PC-3 (cell line): Measurements from ENCODE around the gene ARMC7. TPM values are rescaled to one million over a fixed set of nuclear protein-coding genes. Genes with fewer than 3 reads are reported as not detected.

Experiments
- ATAC-seq: fragments of 200-7000 bp; cut with Tn5 transposase; 2 replicates; pipeline ENCODE4 v1.9.1; 2020; ENCODE audit warnings: mild to moderate bottlenecking, moderate library complexity
- BruUV-seq: library from RNA; stranded (reverse); fragments of 400-500 nt; replicated peaks from 2 replicates; lab custom pipeline; 2021; lab: Mats Ljungman, UMichigan
- CTCF ChIA-PET: fragments of 300-600 bp; sonication (Branson Sonifier 250); formaldehyde crosslinking; loops from one replicate; lab custom pipeline; 2022; ENCODE audit warnings: antibody characterized with exemption; lab: Charles Lee
- POLR2A ChIA-PET: fragments of 300-600 bp; sonication (Branson Sonifier 250); formaldehyde crosslinking; loops from one replicate; lab custom pipeline; 2022; ENCODE audit warnings: antibody characterized with exemption; ENCODE audit not compliant: unreplicated experiment; lab: Charles Lee
- DNase-seq: peaks from one replicate; pipeline ENCODE4 v3.0.0-alpha.2; 2015
- H2AFZ ChIP-seq: fragments of 300-600 bp; sonication (generic); 2 replicates; pipeline ENCODE4 v1.6.0; 2016; ENCODE audit warnings: antibody characterized with exemption, low read length
- H3F3A ChIP-seq: fragments of 300-600 bp; sonication (generic); one replicate; pipeline ENCODE4 v1.6.0; 2017; ENCODE audit warnings: antibody characterized with exemption, low read length, control low read depth, mild to moderate bottlenecking; ENCODE audit not compliant: unreplicated experiment
- H3K27ac ChIP-seq: fragments of 300-600 bp; sonication (generic); 2 replicates; pipeline ENCODE4 v1.5.1; 2016; ENCODE audit warnings: mild to moderate bottlenecking, low read length
- H3K27me3 ChIP-seq: fragments of 300-600 bp; sonication (generic); 2 replicates; pipeline ENCODE4 v1.6.1; 2016; ENCODE audit warnings: low read length, mixed read lengths
- H3K36me3 ChIP-seq: fragments of 300-600 bp; sonication (generic); 2 replicates; pipeline ENCODE4 v1.6.1; 2016; ENCODE audit warnings: low read depth, mixed run types, low read length, mixed read lengths
- H3K4me1 ChIP-seq: fragments of 300-600 bp; sonication (generic); 2 replicates; pipeline ENCODE4 v1.5.1; 2016; ENCODE audit warnings: low read length; ENCODE audit not compliant: insufficient read depth
- H3K4me2 ChIP-seq: fragments of 300-600 bp; sonication (generic); 2 replicates; pipeline ENCODE4 v1.6.0; 2016; ENCODE audit warnings: low read length
- H3K4me3 ChIP-seq: fragments of 300-600 bp; sonication (generic); 2 replicates; pipeline ENCODE4 v1.5.1; 2016; ENCODE audit warnings: mild to moderate bottlenecking, low read length, mixed read lengths
- H3K79me2 ChIP-seq: fragments of 300-600 bp; sonication (generic); 2 replicates; pipeline ENCODE4 v1.6.1; 2017; ENCODE audit warnings: low read length, mixed read lengths
- H3K9ac ChIP-seq: fragments of 300-600 bp; sonication (generic); 2 replicates; pipeline ENCODE4 v1.6.0; 2016; ENCODE audit warnings: mild to moderate bottlenecking, low read length
- H3K9me2 ChIP-seq: fragments of 300-600 bp; sonication (generic); replicated peaks from 2 replicates; pipeline ENCODE4 v1.6.1; 2016; ENCODE audit warnings: mixed run types, low read length, mixed read lengths
- H3K9me3 ChIP-seq: fragments of 300-600 bp; sonication (generic); 2 replicates; pipeline ENCODE4 v1.6.1; 2016; ENCODE audit warnings: low read length, mixed read lengths
- H4K20me1 ChIP-seq: fragments of 300-600 bp; sonication (generic); 2 replicates; pipeline ENCODE4 v1.6.1; 2016; ENCODE audit warnings: low read length, mixed read lengths
- EZH2 ChIP-seq: fragments of 300-600 bp; sonication (generic); IDR thresholded peaks from one replicate; pipeline ENCODE4 v1.6.1; 2017; ENCODE audit warnings: antibody characterized with exemption, mild to moderate bottlenecking, low read length; ENCODE audit not compliant: unreplicated experiment
- EZH2phosphoT487 ChIP-seq: fragments of 300-600 bp; sonication (generic); IDR thresholded peaks from 2 replicates; pipeline ENCODE4 v1.6.1; 2018; ENCODE audit warnings: mild to moderate bottlenecking, antibody characterized with exemption, low read length, borderline replicate concordance
- intact Hi-C: fragments of 100-400 bp; cut with micrococcal nuclease; formaldehyde crosslinking; loops from 2 replicates; pipeline ENCODE4 v1.9.0; 2023
- total RNA-seq: library from RNA; depleted of rRNA; stranded (reverse); fragments of >200 nt; gene quantifications from 2 replicates; pipeline ENCODE4 v1.2.3, GENCODE V29; 2014
- TF ChIP-seq, protein P1 (sequence below): fragments of 300-600 bp; sonication (generic); conservative IDR thresholded peaks from 2 replicates; pipeline ENCODE4 v1.5.1; 2017; ENCODE audit warnings: antibody characterized with exemption, low read depth, mild to moderate bottlenecking, low read length

ARMC7 gene
- total RNA-seq, 1 experiment from 2014 or later: 17.0 TPM

DNA sequence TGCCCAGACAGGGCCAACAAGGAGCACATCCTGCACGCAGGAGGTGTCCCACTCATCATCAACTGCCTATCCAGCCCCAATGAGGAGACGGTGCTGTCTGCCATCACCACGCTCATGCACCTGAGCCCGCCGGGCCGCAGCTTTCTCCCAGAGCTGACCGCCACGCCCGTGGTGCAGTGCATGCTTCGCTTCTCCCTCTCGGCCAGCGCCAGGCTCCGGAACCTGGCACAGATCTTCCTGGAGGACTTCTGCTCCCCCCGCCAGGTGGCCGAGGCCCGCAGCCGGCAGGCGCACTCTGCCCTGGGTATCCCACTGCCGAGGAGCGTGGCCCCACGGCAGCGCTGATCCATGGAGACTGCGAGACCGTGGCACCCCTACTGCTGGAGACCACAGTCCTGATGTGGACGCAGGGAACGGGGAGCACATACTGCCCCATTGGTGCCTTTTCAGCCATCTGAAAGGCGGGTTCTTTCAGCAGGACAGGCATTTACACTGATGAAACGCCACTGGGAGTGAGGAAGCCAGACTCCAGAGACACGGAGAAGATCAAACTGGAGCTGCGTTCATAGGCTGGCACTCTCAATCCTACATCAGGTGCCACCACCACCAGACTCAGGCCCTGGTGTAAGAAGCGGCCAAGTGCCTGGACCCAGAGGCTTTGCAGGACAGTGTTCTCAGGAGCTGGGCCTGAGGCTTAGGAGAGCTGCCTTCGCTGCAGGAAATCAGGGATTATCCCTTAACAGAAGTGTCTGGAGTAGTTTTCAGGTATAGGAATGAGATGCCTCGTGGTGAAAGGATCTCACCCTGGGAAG lies 19.1 kb downstream of the ARMC7 start:
- ATAC-seq (no peak), DNase-seq (no peak)
- Histone ChIP-seq H3K4me3 (no peak overlapping the region), H3F3A (no peaks in the 10 kb centered on the region), H3K9me3 (no peaks in the 10 kb centered on the region), H3K9me2 (no peaks in the 10 kb centered on the region), H3K27ac (no peak overlapping the region), H3K79me2 (peaks cover 66% of the 10 kb centered on the region), H3K4me1 (peaks cover 43% of the 10 kb centered on the region), H4K20me1 (no peaks in the 10 kb centered on the region), H2AFZ (no peak overlapping the region), H3K36me3 (peaks cover 17% of the 10 kb centered on the region), H3K4me2 (no peak overlapping the region), H3K9ac (no peak overlapping the region), H3K27me3 (no peaks in the 10 kb centered on the region)
- ChIA-PET CTCF (no interaction called here), POLR2A (no interaction called here)
- TF ChIP-seq EZH2: no peak
- intact Hi-C loops: no loop called here
- BruUV-seq: no TSS peak

DNA sequence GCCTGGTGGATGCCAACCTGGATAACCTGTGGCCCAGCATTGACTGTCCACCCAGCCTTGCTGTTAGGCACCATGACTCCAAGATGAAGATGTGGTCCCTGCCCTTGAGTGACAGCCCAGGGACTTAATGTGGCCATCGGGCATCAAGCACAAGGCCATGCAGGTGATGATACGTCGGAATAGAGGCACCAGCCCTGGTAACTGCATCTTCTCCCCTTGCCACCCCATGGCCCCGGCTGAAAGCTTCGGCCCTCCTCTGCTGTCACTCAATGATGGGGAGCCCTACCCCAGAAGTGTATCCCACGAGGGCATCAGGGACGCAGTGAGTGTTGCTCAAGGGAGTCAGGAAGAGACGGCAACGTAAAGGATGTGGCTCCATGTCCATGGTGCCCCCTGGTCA lies 19.8 kb downstream of the ARMC7 start:
- Histone ChIP-seq H3K79me2 (peaks cover 66% of the 10 kb centered on the region), H3K9me3 (no peaks in the 10 kb centered on the region), H2AFZ (no peak overlapping the region), H3K4me3 (no peak overlapping the region), H4K20me1 (no peaks in the 10 kb centered on the region), H3K27me3 (no peaks in the 10 kb centered on the region), H3K27ac (no peak overlapping the region), H3K4me1 (peaks cover 44% of the 10 kb centered on the region), H3K36me3 (peaks cover 17% of the 10 kb centered on the region), H3F3A (peaks cover 3% of the 10 kb centered on the region), H3K9ac (no peak overlapping the region), H3K4me2 (no peak overlapping the region), H3K9me2 (no peaks in the 10 kb centered on the region)
- CTCF ChIA-PET: no interaction called here
- intact Hi-C loops: no loop called here
- DNase-seq (no peak), ATAC-seq (no peak)
- POLR2A ChIA-PET: no interaction called here
- TF ChIP-seq, protein P1, sequence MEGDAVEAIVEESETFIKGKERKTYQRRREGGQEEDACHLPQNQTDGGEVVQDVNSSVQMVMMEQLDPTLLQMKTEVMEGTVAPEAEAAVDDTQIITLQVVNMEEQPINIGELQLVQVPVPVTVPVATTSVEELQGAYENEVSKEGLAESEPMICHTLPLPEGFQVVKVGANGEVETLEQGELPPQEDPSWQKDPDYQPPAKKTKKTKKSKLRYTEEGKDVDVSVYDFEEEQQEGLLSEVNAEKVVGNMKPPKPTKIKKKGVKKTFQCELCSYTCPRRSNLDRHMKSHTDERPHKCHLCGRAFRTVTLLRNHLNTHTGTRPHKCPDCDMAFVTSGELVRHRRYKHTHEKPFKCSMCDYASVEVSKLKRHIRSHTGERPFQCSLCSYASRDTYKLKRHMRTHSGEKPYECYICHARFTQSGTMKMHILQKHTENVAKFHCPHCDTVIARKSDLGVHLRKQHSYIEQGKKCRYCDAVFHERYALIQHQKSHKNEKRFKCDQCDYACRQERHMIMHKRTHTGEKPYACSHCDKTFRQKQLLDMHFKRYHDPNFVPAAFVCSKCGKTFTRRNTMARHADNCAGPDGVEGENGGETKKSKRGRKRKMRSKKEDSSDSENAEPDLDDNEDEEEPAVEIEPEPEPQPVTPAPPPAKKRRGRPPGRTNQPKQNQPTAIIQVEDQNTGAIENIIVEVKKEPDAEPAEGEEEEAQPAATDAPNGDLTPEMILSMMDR: no peak
- TF ChIP-seq EZH2: no peak
- no peak for TF ChIP-seq EZH2phosphoT487
- no TSS peak for BruUV-seq

DNA sequence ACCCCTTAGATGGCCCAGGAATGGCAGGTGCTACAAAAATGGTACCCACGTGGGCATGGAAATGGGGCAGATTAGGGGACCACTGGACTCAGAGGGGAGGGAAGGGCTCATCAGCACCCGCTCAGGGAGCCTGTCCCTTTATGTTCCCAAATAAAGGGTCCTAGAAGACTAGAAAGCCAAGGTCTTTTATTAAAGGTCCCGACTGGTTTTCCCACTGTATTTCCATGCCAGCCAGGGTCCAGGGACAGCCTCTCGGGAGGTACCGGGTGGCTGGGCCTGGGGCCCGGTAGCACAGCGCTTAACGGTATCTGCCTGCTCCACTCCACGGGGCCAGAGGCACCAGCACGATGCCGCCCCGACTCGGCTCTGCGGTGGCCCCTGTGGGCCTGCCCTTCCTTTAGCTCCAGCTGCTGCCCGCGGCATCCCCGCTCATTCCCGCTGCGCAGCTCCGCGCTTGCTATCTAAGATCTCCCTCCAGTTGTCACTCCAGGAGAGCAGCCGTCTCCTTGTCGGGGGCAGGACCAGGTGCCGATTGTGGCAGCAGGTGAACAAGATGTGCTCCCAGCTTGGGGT lies 20.4 kb downstream of the ARMC7 start:
- BruUV-seq: no TSS peak
- no peak overlapping the region for H2AFZ ChIP-seq
- H3K27ac ChIP-seq: peak overlapping the region; percentile 85
- peaks cover 17% of the 10 kb centered on the region for H3K36me3 ChIP-seq
- no peaks in the 10 kb centered on the region for H4K20me1 ChIP-seq
- ATAC-seq (no peak), DNase-seq (no peak)
- no peaks in the 10 kb centered on the region for H3K27me3 ChIP-seq
- no peaks in the 10 kb centered on the region for H3K9me2 ChIP-seq
- peaks cover 8% of the 10 kb centered on the region for H3F3A ChIP-seq
- ChIA-PET CTCF (no interaction called here), POLR2A (no interaction called here)
- intact Hi-C loops: loop anchor here (5.0 kb wide), 1 partner anchor 72 kb away; no protein-coding TSS in a partner anchor
- H3K9ac ChIP-seq: peak overlapping the region; percentile 89
- peak overlapping the region; percentile 72 for H3K4me3 ChIP-seq
- H3K4me2 ChIP-seq: peak overlapping the region; percentile 93
- TF ChIP-seq, protein P1: no peak
- TF ChIP-seq EZH2phosphoT487: no peak
- TF ChIP-seq EZH2: no peak
- no peaks in the 10 kb centered on the region for H3K9me3 ChIP-seq
- peaks cover 62% of the 10 kb centered on the region for H3K79me2 ChIP-seq
- peaks cover 38% of the 10 kb centered on the region for H3K4me1 ChIP-seq
